Measurements from ENCODE around the gene DBF4B. TPM values are rescaled to one million over a fixed set of nuclear protein-coding genes. Genes with fewer than 3 reads are reported as not detected.

Gene DBF4B
- total RNA-seq, 1 experiment from 2014 or later, result 26.1 TPM

DNA sequence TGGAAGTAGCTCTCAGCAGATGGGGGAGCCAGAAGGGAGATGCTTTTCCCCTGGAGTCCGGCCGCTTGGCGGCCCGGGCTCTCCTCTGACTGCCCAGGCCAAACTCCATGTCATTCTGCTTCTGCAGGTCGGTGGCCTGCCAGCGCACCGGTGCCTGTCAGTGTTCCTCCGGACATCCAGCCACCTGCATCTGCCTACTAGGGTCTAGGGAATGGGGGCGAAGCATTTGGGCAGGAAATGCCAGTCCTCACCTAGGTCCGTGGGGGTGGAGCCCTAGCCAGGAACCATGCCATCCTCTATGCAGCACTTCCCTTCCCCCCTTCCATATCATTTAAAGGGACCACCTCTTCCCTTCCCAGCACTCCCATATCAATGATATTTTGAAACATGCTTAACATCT is 87.5 kb downstream of the DBF4B start (continued):
- no peak for TF ChIP-seq YY1 (IDR thresholded peaks at IDR 0.05; ENCODE audit: extremely low read depth, insufficient replicate concordance, low read depth, low read length)
- TF ChIP-seq JUND (IDR thresholded peaks at IDR 0.05), result no peak
- no peak for TF ChIP-seq SIN3A (IDR thresholded peaks at IDR 0.05; ENCODE audit: low read depth)
- TF ChIP-seq POLR2AphosphoS5 (IDR thresholded peaks at IDR 0.05; ENCODE audit: low read depth, low read length), result no peak
- no peak for TF ChIP-seq ELF1 (IDR thresholded peaks at IDR 0.05; ENCODE audit: borderline replicate concordance, low read depth)
- TF ChIP-seq, protein P1, sequence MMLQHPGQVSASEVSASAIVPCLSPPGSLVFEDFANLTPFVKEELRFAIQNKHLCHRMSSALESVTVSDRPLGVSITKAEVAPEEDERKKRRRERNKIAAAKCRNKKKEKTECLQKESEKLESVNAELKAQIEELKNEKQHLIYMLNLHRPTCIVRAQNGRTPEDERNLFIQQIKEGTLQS (IDR thresholded peaks at IDR 0.05), result no peak

DNA sequence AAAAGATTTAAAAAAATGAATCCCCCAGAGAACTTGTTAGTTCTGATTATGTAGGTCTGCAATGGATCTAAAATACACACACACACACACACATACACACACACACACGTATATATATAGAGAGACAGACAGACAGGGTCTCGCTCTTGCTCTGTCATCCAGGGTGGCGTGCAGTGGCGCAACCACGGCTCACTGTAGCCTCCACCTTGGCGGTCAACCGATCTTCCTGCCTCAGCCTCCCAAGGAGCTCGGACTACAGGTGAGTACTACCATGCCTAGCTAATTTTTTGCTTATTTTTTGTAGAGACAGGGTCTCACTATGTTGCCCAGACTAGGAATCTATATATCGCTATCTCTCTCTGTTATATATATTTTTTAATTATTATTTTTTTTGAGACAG is 88.3 kb downstream of the DBF4B start:
- Histone ChIP-seq H3K9me2 (ENCODE audit: insufficient read depth) (no peaks in the 10 kb centered on the region), H3K4me1 (ENCODE audit: control insufficient read depth in 1 of 2, insufficient read depth in 2 of 2, low read length in 2 of 2) (peaks cover 15 to 57% of the 10 kb centered on the region in 2 experiments), H3K9ac (ENCODE audit: low read length) (no peak overlapping the region), H3K27me3 (ENCODE audit: insufficient read depth, low read length) (no peaks in the 10 kb centered on the region), H4K20me1 (ENCODE audit: insufficient read depth) (no peaks in the 10 kb centered on the region), H3K4me3 (replicated peaks in 1 of 2; ENCODE audit: low read depth in 1 of 2, low read length in 2 of 2) (no peak overlapping the region), H3K79me2 (ENCODE audit: insufficient read depth, low read length) (peaks cover 31% of the 10 kb centered on the region), H3K36me3 (ENCODE audit: control insufficient read depth in 1 of 2, insufficient read depth in 2 of 2, low read length in 2 of 2) (peaks cover 2 to 23% of the 10 kb centered on the region in 2 experiments; a peak in 2 of 4 replicates), H2AFZ (ENCODE audit: low read depth, low read length, poor library complexity, severe bottlenecking) (no peak overlapping the region), H3K9me3 (ENCODE audit: control insufficient read depth in 1 of 2, insufficient read depth in 1 of 2, low read depth in 1 of 2, low read length in 2 of 2) (no peaks in the 10 kb centered on the region), H3K4me2 (ENCODE audit: low read length) (0 out of 2 replicates have a peak overlapping the region, but pooled peaks have one; percentile 65), H3K27ac (ENCODE audit: low read depth, low read length) (0 out of 2 replicates have a peak overlapping the region, but pooled peaks have one; percentile 61)
- POLR2A ChIA-PET, result no interaction called here
- TF ChIP-seq, protein P2, sequence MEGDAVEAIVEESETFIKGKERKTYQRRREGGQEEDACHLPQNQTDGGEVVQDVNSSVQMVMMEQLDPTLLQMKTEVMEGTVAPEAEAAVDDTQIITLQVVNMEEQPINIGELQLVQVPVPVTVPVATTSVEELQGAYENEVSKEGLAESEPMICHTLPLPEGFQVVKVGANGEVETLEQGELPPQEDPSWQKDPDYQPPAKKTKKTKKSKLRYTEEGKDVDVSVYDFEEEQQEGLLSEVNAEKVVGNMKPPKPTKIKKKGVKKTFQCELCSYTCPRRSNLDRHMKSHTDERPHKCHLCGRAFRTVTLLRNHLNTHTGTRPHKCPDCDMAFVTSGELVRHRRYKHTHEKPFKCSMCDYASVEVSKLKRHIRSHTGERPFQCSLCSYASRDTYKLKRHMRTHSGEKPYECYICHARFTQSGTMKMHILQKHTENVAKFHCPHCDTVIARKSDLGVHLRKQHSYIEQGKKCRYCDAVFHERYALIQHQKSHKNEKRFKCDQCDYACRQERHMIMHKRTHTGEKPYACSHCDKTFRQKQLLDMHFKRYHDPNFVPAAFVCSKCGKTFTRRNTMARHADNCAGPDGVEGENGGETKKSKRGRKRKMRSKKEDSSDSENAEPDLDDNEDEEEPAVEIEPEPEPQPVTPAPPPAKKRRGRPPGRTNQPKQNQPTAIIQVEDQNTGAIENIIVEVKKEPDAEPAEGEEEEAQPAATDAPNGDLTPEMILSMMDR (IDR thresholded peaks at IDR 0.05 in 2 of 3, conservative IDR thresholded peaks at IDR 0.05 in 1 of 3; ENCODE audit: borderline replicate concordance in 1 of 3, insufficient read depth in 1 of 3, low read depth in 2 of 3, low read length in 2 of 3), result no peak
- TF ChIP-seq EGR1 (IDR thresholded peaks at IDR 0.05; ENCODE audit: low read depth), result no peak
- TF ChIP-seq SIN3A (IDR thresholded peaks at IDR 0.05; ENCODE audit: low read depth), result no peak
- RAD21 ChIA-PET (ENCODE audit: low non-redundant PET in 1 of 2, low total read pairs in 2 of 2, uncharacterized antibody in 2 of 2, unreplicated experiment in 2 of 2), result no interaction called here
- CTCF ChIA-PET, result no interaction called here
- ATAC-seq, result no peak
- no TSS peak for BruUV-seq (replicated peaks)
- intact Hi-C loops (cut with micrococcal nuclease), result no loop called here
- no peak for DNase-seq (ENCODE audit: low read depth, low spot score)
